Left ventricle myocardium inferior (tissue), 1 donor: ENCODE results near the gene POLR1F. TPM values are rescaled to one million over a fixed set of nuclear protein-coding genes. Genes with fewer than 3 reads are reported as not detected.

Experiments
- DNase-seq: peaks from one replicate; pipeline ENCODE4 v3.0.0-alpha.2; 2020
- H3K27ac ChIP-seq: fragments of 200-600 bp; replicated peaks from 2 replicates; pipeline ENCODE4 v1.8.0; 2021
- H3K27me3 ChIP-seq: fragments of 200-600 bp; 2 replicates; pipeline ENCODE4 v1.8.0; 2021; ENCODE audit warnings: low read depth
- H3K36me3 ChIP-seq: fragments of 200-600 bp; 2 replicates; pipeline ENCODE4 v1.8.0; 2021
- H3K4me1 ChIP-seq: fragments of 200-600 bp; 2 replicates; pipeline ENCODE4 v1.8.0; 2021
- H3K4me3 ChIP-seq: fragments of 200-600 bp; 2 replicates; pipeline ENCODE4 v1.8.0; 2021; ENCODE audit warnings: mild to moderate bottlenecking, moderate library complexity
- H3K9me3 ChIP-seq: fragments of 200-600 bp; replicated peaks from 2 replicates; pipeline ENCODE4 v1.8.0; 2021
- CTCF ChIP-seq: fragments of 200-600 bp; IDR thresholded peaks from 2 replicates; pipeline ENCODE4 v1.8.0; 2021; ENCODE audit warnings: antibody characterized with exemption, mild to moderate bottlenecking, borderline replicate concordance
- intact Hi-C: fragments of 100-400 bp; cut with micrococcal nuclease; formaldehyde crosslinking; loops from one replicate; pipeline ENCODE4 v1.11.0; 2022
- total RNA-seq: library from RNA; stranded (reverse); fragmentation: NEBNext Ultra II Directional; extraction: Animal tissue kit (Norgen Biotek cat#: 25700); gene quantifications from one replicate; pipeline ENCODE4 v1.2.1, GENCODE V29; 2021
- donor health status: DM: no; HTN: yes; CAD: no; lungs with severe emphysema.

POLR1F gene
- total RNA-seq, 1 donor from 2014 or later = 8.5 TPM

- Histone ChIP-seq H3K27me3 (no peaks in the 10 kb centered on the region), H3K36me3 (no peaks in the 10 kb centered on the region), H3K4me3 (peak overlapping the region; percentile 77), H3K9me3 (no peaks in the 10 kb centered on the region), H3K27ac (peak overlapping the region; percentile 66), H3K4me1 (peaks cover 34% of the 10 kb centered on the region)
- peak; percentile 5 for TF ChIP-seq CTCF
- intact Hi-C loops = no loop called here
- DNase-seq = no peak
Measured at GRCh38 chr7:19709249-19709578, 377 bp upstream of the POLR1F start.

GRCh38 chr7:19707240-19707639 is 1.6 kb downstream of the POLR1F start:
- no peak for TF ChIP-seq CTCF
- intact Hi-C loops = no loop called here
- H3K4me3 ChIP-seq = peak overlapping the region; percentile 77
- H3K27ac ChIP-seq = no peak overlapping the region
- peaks cover 5% of the 10 kb centered on the region for H3K36me3 ChIP-seq
- no peaks in the 10 kb centered on the region for H3K27me3 ChIP-seq
- DNase-seq = no peak
- peaks cover 34% of the 10 kb centered on the region for H3K4me1 ChIP-seq
- H3K9me3 ChIP-seq = no peaks in the 10 kb centered on the region

DNA sequence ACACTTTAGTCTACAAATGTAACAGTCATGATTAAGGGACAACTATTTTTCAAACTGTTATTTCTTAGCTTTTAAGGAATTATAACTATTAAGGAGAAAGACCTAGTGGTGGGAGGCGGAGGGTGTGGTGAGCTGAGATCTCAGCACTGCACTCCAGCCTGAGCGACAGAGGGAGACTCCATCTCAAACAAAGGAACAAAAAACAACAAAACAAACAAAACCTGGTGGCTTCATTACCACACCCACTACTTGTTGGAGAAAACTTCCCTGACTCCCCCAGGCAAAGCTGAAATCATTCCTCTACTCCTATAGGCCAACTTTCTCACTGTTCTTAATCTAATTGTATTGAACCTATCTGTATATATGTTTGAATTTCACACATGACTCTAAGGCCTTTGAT is 3.2 kb downstream of the POLR1F start:
- Histone ChIP-seq H3K4me1 (peaks cover 34% of the 10 kb centered on the region), H3K36me3 (peaks cover 10% of the 10 kb centered on the region), H3K4me3 (no peak overlapping the region), H3K9me3 (no peaks in the 10 kb centered on the region), H3K27ac (no peak overlapping the region), H3K27me3 (no peaks in the 10 kb centered on the region)
- intact Hi-C loops = no loop called here
- no peak for TF ChIP-seq CTCF
- DNase-seq = no peak

DNA sequence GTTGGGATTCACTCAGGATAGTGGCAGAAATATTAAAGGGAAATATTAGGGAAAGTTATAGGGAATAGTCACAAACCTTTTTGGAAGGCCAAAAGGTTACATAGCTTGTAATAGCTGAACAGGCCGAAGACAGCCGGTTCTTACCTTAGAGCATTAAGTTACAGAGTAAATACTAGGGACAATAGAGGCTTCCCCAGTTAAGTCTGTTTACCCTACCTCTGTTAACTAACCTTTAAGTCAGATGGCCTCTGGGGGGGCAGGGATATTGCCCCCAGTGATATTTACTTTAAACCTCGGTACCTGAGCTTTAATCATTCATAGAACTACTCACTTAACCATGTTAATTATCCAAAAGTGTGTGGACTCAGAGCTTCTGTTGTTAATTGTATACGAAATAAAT is 7.4 kb downstream of the POLR1F start:
- intact Hi-C loops = no loop called here
- no peak for DNase-seq
- no peak for TF ChIP-seq CTCF
- Histone ChIP-seq H3K27ac (no peak overlapping the region), H3K36me3 (peaks cover 33% of the 10 kb centered on the region), H3K4me3 (no peak overlapping the region), H3K4me1 (peaks cover 4% of the 10 kb centered on the region), H3K27me3 (no peaks in the 10 kb centered on the region), H3K9me3 (no peaks in the 10 kb centered on the region)

DNA sequence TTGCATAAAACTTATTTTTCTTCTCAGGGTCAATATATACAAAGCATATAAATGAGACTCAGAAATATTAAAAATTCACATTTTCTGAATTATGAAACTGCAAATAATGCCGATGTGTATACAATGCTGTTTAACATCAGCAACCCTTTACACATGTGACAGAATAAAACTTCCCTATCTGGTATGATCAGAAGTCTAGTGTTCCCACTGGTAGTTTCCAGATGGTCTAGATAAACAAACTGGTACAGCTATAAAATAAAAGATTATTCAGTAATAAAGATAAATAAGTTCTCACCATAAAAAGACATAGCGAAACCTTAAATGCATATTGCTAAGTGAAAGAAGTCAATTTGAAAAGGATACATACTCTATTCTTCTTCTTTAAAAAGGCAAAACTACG is 7.9 kb downstream of the POLR1F start:
- TF ChIP-seq CTCF = no peak
- Histone ChIP-seq H3K27me3 (no peaks in the 10 kb centered on the region), H3K9me3 (no peaks in the 10 kb centered on the region), H3K4me1 (no peaks in the 10 kb centered on the region), H3K27ac (no peak overlapping the region), H3K36me3 (peaks cover 33% of the 10 kb centered on the region), H3K4me3 (no peak overlapping the region)
- intact Hi-C loops = no loop called here
- no peak for DNase-seq

GRCh38 chr7:19698331-19698730 is 10.5 kb downstream of the POLR1F start:
- H3K9me3 ChIP-seq = no peaks in the 10 kb centered on the region
- no peak for DNase-seq
- peaks cover 33% of the 10 kb centered on the region for H3K36me3 ChIP-seq
- H3K27ac ChIP-seq = no peak overlapping the region
- no peak overlapping the region for H3K4me3 ChIP-seq
- intact Hi-C loops = no loop called here
- no peaks in the 10 kb centered on the region for H3K27me3 ChIP-seq
- TF ChIP-seq CTCF = no peak
- peaks cover 6% of the 10 kb centered on the region for H3K4me1 ChIP-seq
